ENCODE results near the gene CDC34. TPM values are rescaled to one million over a fixed set of nuclear protein-coding genes. Genes with fewer than 3 reads are reported as not detected.

Gene CDC34
- total RNA-seq, 1 experiment from 2014 or later, result 112 TPM

- H3K9ac ChIP-seq (ENCODE audit: extremely low read depth, insufficient read length, low read length), result no peak overlapping the region
- peaks cover 8% of the 10 kb centered on the region for H3K79me1 ChIP-seq (ENCODE audit: insufficient read depth, low read depth, low read length, poor library complexity, severe bottlenecking)
- H3K27me3 Mint-ChIP-seq (ENCODE audit: low read depth), result no peaks in the 10 kb centered on the region
- no peak overlapping the region for H2BK120ac ChIP-seq (ENCODE audit: low read depth, low read length, poor library complexity, severe bottlenecking)
- no peak overlapping the region for H2AK5ac ChIP-seq (ENCODE audit: insufficient read length, low read length)
- DNase-seq, result peak; percentile 28
- H3K9me3 ChIP-seq (ENCODE audit: control insufficient read depth, low read depth, low read length), result no peaks in the 10 kb centered on the region
- no peak overlapping the region for H3K56ac ChIP-seq (ENCODE audit: insufficient read length, low read depth, low read length)
- no peak overlapping the region for H3K4me3 Mint-ChIP-seq
- no peaks in the 10 kb centered on the region for H3K4me1 ChIP-seq (ENCODE audit: insufficient read depth, low read length)
- no peak overlapping the region for H3K4me2 ChIP-seq (ENCODE audit: insufficient read depth, insufficient read length, low read length)
- no peak overlapping the region for H3K23ac ChIP-seq (ENCODE audit: insufficient read length, low read depth, low read length)
- H3K27me3 ChIP-seq (ENCODE audit: insufficient read depth, low read length), result no peaks in the 10 kb centered on the region
- no peak for TF ChIP-seq CTCF (conservative IDR thresholded peaks at IDR 0.05)
- no peak overlapping the region for H2BK5ac ChIP-seq (ENCODE audit: insufficient read length, low read length)
- no peak overlapping the region for H4K91ac ChIP-seq (ENCODE audit: insufficient read length, low read depth, low read length)
- no peak overlapping the region for H4K8ac ChIP-seq (replicated peaks; ENCODE audit: insufficient read length, low read depth, low read length)
- H3K79me2 ChIP-seq (ENCODE audit: insufficient read depth, low read length), result peaks cover 13% of the 10 kb centered on the region; the same call in 1 of the 2 replicates
- no peak overlapping the region for H3K27ac ChIP-seq (ENCODE audit: insufficient read length, low read depth, low read length)
- no peak overlapping the region for H2BK15ac ChIP-seq (ENCODE audit: low read depth, low read length)
- no peak overlapping the region for H3K27ac Mint-ChIP-seq
- peaks cover 5 to 12% of the 10 kb centered on the region in 2 experiments for H3K4me1 Mint-ChIP-seq
- H3K9me3 Mint-ChIP-seq, result no peaks in the 10 kb centered on the region
- H3K36me3 Mint-ChIP-seq (ENCODE audit: insufficient read depth in 1 of 3, low read depth in 3 of 3), result peaks cover 13 to 29% (median 22%) of the 10 kb centered on the region in 3 experiments
- WGBS (ENCODE audit: extremely low coverage, insufficient read length, low lambda C conversion rate), result no CpG with 5 or more reads among the region's 16 CpGs
- H3K4ac ChIP-seq (ENCODE audit: low read depth, low read length), result no peak overlapping the region
- no peak overlapping the region for H4K5ac ChIP-seq (ENCODE audit: insufficient read length, low read depth, low read length)
- peaks cover 6% of the 10 kb centered on the region for H3K23me2 ChIP-seq (ENCODE audit: insufficient read length, low read depth, low read length, poor library complexity, severe bottlenecking)
- no peak overlapping the region; the same call in 1 of the 2 replicates for H3K14ac ChIP-seq (ENCODE audit: insufficient read depth, low read length)
- no peak overlapping the region for H2BK20ac ChIP-seq (ENCODE audit: low read depth, low read length, poor library complexity, severe bottlenecking)
- H3K18ac ChIP-seq (ENCODE audit: insufficient read length, low read depth, low read length), result no peak overlapping the region
- no peak overlapping the region for H2AFZ ChIP-seq (ENCODE audit: low read length)
- no peak overlapping the region for H2BK12ac ChIP-seq (ENCODE audit: insufficient read length, low read depth, low read length)
- H4K20me1 ChIP-seq (ENCODE audit: control insufficient read depth, insufficient read depth, insufficient read length), result peaks cover 1% of the 10 kb centered on the region
- H3T11ph ChIP-seq (ENCODE audit: low read length), result no peak overlapping the region
These were observed 3.7 kb downstream of the CDC34 start for GRCh38 chr19:535017-535835.

All from H9 (cell line).